HG02763 (cell line): ENCODE measurements around the gene COPB1.
"Not testable (repeated sequence)": the region's sequence is repeated elsewhere in the genome, so short reads cannot be mapped to it uniquely, and the experiment has no call there.

ENCODE experiments used
- ATAC-seq: cut with Tn5 transposase; IDR thresholded peaks from one replicate; pipeline ENCODE4 v1.9.1; 2021; ENCODE audit warnings: mild to moderate bottlenecking, moderate library complexity; ENCODE audit not compliant: unreplicated experiment

COPB1 gene, protein sequence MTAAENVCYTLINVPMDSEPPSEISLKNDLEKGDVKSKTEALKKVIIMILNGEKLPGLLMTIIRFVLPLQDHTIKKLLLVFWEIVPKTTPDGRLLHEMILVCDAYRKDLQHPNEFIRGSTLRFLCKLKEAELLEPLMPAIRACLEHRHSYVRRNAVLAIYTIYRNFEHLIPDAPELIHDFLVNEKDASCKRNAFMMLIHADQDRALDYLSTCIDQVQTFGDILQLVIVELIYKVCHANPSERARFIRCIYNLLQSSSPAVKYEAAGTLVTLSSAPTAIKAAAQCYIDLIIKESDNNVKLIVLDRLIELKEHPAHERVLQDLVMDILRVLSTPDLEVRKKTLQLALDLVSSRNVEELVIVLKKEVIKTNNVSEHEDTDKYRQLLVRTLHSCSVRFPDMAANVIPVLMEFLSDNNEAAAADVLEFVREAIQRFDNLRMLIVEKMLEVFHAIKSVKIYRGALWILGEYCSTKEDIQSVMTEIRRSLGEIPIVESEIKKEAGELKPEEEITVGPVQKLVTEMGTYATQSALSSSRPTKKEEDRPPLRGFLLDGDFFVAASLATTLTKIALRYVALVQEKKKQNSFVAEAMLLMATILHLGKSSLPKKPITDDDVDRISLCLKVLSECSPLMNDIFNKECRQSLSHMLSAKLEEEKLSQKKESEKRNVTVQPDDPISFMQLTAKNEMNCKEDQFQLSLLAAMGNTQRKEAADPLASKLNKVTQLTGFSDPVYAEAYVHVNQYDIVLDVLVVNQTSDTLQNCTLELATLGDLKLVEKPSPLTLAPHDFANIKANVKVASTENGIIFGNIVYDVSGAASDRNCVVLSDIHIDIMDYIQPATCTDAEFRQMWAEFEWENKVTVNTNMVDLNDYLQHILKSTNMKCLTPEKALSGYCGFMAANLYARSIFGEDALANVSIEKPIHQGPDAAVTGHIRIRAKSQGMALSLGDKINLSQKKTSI

DNA sequence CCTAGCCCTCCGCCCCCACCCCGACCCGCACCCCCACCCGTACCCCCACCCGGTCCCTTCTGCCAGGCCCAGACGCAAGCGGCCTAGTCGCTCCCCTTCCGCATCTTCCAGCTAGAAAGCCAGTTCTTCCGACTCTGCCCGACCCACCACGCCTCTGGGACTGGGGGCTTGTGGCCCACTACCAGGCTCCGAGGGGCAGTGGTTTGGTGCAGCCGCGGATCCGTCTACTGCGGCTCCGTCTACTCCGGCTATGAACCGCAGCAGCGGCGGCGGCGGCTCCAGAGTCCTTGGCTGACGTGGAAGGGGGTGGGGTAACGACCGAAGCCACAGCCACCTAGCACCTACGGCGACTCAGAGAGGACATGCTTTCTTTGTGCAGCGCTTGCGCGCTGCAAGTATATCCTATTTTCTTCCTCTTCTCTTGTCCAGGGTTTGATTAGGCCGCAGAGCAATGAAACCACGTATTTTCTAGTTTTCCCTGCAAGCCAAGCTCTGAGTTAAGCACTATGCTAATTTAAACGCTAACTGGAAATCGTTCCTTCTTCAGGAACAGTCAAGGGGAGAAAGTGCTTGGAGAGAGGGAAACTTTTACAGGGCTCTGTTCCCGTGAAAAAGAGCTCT lies at the start of gene COPB1:
Gene COPB1 (minus strand): TSS at position 252 of the 621 bp plus-strand sequence. CDS start 883 bp downstream, outside the sequence.
- peak; percentile 90 for ATAC-seq

DNA sequence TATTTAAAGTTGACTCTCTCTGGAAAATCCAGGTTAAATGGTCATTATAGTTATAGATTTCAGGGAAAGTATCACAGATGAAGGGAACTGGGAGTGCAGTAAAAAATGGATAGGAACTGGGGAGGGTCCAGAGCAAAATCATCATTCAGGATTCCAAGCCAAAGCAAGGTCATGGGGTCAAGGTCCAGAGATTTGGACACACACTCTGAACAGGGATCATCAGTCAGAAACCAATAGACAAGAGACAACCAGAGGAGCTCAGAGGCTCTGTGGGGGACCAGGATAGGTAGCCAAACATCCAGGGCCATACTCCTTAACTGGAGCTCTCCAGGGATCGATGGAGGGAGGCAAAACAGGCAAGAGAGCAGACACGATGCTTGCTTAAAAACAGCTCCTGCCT lies 47.8 kb upstream of the COPB1 start:
- ATAC-seq, result no peak

DNA sequence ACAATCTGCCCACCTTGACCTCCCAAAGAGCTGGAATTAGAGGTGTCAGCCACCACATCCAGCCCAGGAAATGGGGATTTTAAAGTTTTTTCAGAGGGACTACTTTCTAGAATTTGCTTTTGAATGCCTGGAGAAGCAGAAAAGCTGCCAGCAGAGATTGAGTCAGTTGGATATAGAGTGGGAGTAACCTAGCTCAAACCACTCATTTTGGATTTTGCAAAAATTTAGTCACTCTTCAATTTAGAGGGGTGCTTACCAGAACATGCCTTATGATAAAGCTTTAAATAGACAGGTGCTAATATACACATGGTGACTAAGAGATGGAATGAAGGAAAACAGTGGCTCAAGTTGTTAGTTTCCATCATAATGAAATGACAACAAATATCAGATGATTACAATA lies 47.1 kb upstream of the COPB1 start:
- no peak for ATAC-seq

DNA sequence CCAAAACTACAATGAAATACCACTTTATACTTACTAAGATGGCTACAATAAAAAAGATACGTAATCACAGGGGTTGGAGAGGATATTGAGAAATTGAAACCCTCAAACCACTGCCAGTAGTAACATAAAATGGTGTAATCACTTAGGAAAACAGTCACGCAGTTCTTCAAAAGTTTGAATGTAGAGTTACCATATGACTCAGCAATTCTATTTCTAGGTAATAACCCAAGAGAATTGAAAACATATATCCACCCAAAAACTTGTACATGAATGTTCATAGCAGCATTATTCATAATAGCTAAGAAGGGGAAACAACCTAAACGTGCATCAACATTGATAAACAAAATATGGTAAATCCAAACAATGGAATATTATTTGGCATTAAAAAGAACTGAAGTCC lies 45.0 kb upstream of the COPB1 start:
- peak; percentile 69 for ATAC-seq

DNA sequence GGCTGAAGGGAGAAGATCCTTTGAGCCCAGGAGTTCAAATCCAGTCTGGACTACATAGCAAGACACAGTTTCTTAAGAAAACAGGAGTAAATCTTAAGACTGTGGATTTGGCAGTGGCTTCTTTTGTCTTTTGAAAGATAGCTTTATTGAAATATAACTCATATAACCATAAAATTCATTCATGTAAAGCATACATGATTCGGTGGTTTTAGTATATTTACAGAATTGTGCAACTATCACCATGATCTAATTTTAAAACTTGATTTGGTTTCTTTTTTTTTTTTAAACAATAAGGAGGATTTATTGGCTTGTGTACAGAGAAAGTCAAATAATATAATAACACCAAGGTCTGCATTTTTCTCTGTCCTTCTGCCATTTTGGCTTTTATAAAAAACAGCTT lies 43.6 kb upstream of the COPB1 start:
- no peak for ATAC-seq

DNA sequence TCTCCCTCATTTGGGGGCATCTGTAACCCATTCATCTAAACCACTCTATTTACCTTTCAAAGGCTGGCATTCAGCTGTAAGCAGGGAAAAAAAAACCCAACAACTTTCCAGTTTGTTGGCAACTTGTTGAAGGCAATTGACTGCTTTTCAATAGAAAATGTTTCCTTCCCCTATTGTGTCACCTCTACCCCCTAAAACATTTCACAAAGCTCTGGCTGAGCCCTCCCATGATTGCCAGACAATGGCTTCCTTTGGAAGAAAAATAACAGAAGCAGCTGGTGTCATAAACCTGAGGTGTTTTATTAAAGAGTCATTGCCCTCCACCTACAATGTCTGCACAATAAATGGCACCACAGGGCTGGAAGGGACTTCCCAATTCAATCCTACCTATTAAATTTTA lies 42.7 kb upstream of the COPB1 start:
- ATAC-seq, result no peak

DNA sequence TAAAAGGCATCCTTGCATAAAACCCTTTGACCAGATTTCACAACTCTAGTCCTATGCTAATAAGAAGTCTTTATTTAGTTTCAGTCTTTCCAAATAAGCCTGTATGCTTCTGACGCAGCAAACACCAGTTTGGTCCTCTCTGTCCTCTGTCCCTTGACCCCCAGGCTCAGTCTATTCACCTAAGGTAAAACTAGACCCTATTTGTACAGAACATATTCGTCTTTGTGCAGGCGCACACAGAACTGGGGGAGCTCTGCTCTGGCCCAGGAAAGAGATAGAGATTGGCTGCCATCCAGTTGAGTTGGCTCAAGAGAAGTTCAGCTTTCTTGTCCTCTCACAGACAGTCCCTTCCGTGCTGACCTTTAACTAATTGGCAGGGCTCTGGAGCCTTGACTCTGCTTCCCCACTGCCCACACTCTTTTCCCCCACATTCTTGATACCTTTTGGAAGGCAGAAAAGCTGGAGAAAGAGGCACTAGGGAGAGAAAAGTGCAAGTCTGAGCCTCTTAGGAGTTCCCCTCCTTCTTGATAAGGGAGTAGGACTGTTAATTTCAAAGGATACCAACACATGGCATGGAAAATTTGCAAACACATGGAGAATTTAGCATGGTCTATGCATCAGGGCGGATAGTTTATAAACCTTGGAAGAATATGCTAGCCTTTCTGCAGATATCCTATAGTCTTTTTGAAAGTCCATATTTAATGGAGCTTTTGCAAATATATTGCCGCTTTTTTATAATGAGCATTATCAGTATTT lies 41.8 kb upstream of the COPB1 start:
- no peak for ATAC-seq

DNA sequence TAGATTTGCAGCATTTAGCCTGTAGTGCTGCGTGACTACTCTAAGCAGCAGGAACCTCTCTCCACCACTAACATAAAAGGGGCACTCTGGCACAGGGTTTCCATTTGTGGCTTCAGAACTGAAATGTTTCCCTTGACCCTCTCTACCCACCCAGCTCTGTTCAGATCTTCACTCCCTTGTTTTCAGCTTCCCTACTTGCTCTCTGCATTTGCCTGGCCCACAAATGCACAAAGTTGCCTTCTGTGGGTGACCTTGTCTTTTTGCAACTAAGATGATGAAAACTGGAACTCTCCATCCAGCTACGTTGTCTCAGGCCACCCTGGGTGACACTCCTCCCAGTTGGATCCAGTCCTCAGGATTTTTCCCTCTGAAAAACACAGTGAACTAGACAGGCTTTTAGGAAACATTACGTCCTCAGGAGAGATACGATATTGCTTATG lies 40.4 kb upstream of the COPB1 start:
- ATAC-seq, result no peak

DNA sequence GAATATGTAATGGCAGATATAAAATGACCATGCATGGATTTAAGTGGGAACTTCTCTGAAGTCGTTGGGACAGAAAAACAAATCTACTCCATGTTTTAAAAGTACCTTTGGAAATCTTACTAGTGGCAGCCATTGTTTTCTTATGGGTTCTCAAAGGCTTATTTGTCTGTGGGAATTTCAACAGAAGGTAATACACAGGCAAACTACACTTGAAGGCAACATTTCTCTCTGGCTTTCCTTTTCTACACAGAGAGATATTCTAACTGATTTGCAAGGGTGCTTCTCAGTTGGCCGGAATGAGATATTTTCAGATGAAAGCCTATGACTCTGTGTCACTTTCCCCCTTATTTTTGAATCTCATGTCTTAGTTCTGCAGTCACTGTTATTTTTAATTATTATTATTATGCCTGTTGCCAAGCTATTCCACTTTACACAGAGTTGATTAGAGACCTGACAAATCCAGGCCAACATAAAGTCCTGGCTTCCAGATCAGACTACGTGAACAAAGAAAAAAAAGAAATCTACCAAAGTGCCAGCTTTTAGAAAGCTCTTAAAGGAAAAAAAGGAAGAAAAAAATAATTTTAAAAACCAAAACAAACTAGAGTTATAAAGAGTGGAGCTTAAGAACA lies 39.4 kb upstream of the COPB1 start:
- ATAC-seq, result no peak

DNA sequence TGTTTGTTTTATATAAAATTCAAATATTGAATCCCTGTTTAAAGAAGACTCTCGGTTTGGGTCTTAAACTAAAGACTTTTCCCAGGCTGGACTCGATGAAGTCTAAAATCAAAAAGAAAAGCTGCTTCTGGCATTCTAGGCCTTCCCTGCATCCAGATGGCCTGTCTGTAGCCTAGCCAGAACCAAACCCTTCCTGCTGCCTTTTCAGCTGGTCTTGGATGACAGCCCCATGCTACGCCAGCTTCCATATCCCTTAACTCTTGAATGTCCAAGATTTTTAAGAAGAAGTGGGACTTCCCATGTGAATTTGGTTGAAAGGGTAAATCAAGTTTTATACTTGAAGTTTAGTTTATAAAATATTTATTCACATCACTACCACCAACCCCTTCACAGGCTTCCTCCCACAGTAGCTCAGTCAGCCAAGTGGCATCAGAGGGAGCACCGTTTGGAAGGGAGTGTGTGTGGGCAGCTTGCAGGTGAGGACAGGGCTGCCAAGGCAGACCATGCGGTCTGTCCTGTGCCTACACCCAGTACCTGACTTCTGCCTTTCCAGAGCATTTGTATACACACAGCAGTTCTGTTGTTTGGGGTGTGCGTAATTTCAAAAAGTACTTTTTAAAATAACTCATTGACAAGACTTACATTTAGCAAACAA lies 38.8 kb upstream of the COPB1 start:
- ATAC-seq, result no peak

DNA sequence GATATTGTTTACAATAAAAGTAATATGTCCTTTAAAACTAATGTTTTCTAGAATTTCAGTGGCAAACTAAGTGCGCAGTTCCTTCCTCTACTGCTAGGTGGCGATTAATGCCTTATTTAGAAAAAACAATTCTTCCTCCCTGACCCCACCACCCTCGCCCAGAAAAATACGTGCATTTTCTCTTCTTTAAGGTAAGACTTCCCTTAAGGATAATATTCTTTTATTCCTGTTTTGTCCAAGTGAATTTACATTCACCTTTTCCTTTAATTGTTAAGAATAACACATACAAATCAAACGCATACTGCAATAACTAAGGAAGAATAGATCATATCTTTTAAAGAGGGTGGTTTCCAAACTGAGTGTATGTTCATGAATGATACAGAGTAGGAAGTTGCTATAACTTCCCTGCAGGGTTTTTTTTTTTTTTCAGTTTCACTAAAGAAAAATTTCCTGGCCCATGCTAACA lies 37.6 kb upstream of the COPB1 start:
- peak; percentile 62 for ATAC-seq

DNA sequence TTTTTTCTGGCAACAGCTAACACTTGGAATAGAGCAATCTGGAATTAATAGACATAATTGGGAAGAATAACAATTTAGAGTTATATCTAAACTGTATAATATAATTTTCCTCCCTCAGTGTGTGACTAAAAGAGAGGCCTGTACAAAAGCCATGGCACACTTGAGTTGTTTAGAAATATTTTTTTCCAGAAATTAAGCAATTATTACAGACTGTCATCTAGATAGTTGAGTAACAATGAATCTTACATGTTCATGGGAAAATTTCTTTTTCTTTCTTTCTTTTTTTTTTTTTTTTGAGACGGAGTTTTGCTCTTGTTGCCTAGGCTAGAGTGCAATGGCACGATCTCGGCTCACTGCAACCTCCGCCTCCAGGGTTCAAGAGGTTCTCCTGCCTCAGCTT lies 35.6 kb upstream of the COPB1 start:
- not testable (repeated sequence) for ATAC-seq

DNA sequence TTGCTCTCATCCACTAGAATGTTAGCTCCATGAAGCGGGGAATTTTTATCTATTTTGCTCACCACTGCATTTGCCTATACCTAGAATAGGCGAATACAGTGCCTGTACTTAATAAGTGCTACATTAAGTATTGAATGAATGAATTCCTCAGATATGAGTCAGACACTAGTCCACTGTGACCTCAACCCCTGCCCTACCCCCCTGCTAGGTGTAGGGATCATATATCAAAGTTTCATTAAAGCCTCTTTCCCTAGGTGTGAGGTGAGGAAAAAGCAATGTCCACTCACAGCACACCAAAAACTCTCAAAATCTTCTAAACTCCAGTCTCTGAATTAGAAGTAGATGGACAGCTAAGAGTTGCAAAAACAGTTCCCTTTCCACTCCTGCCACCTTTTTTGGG lies 30.3 kb upstream of the COPB1 start:
- no peak for ATAC-seq

DNA sequence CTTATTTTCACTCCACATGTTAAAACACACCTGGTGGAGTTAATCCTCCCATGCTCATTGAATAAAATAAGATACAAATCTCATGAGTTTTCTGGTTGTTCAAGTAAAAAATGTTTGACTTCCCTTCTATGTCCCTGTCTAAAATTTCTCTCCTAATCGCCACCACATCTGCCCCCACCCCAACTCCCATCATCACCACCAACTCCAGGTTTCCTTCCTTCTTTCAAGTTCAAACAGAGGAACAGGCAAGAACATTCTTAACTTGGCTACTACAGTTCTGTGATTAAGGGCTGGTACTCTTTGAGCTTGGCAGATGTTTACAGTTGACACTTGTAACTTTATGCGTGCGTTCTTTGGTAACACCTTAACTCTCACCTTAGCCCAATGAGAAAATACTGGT lies 29.7 kb upstream of the COPB1 start:
- no peak for ATAC-seq

DNA sequence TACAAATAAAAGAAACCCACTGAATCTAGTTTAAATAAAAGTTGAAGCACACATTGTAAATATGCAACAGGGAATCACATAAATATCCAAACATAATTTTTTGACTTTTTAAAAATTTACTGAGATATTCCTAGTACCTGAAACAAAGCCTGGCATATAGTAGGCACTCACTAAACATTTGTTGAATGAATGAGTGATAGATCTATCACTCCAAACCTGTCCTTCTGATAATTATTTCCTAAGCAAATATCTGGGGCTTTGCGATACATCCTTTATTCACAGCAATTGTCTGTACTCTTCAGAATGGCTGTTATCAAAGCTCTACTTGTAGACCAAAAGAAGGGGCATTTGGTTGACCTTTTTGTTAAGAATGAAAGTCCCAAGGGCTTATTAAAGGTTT lies 23.2 kb upstream of the COPB1 start:
- ATAC-seq, result no peak

DNA sequence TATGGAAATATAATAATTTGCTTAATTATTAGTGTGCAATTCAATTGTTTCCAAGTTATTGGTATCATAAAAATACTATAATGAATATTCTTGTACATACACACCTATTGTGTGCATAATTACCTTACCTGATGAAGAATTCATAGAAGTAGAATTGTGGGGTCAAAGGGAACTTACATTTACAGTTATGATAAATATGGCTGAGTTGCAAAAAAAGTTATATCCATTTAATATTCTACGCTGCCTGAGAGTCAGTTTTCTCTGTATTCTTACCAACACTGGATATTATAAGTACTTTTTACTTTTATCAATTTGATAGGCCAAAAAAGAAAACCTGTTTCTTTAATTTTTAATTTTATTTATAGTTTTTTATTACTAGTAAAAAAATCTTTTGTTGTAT lies 22.6 kb upstream of the COPB1 start:
- ATAC-seq, result no peak

DNA sequence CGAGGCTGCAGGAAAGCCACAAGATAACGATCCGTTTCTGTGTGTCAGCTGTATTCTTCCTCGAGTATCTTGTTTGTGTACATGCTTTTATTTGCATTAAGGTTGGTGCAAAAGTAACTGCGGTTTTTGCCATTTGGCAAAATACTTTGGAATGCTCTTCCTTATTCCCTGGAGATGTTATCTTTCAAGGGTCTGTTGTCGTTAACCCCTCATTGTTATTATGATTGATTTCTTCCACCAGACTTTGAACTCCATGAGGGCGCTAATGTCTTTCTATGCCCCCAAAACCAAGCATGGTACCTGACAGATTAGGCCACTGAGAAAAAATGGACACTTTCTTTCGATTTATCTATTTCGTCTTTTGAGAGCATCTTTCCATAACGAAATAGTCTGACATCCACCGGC lies 21.1 kb upstream of the COPB1 start:
- ATAC-seq, result no peak

DNA sequence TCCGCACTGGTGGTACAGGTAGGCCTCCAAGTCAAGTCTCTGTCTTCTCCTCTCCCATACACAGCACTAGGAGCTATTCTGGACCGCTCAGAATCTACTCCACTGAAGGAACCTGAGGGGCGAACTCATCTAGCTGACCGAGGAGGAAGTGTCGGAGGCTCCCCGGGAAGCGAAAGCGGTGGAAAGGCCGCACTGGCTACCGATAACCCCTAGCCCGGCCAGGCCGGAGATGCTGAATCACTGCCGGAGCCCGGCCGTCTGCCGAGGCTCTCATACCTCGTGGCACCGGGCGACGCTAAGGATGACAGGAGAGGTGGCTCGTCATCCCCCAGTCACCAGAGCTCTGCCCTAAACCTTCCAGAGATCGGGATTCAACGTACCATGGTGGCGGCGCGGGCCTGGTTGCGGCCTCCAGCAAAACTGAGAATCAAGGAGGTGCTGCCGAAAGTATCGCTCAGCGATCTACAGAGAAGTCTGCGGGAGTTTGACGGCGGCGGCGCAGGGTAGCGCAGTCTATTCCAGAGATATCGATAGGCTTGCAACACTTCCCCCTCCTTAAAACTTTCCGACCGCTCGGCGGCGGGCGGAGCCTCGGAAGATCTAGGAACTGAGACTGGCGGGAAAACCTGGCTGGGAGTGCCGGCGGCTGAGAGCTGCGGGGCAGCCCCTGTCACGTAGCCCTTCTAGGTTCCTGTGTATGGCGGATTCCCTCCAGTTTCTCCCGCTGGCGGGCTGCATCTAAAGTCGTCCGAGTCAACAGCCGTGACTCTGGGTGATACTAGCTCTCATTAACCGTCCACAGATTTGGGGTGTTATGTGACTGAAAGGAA lies 20.5 kb upstream of the COPB1 start, which contains the start of gene PSMA1:
Gene PSMA1 (minus strand): TSS at position 470 of the 830 bp plus-strand sequence. CDS start 87 bp downstream, at position 383.
- ATAC-seq, result peak; percentile 90

DNA sequence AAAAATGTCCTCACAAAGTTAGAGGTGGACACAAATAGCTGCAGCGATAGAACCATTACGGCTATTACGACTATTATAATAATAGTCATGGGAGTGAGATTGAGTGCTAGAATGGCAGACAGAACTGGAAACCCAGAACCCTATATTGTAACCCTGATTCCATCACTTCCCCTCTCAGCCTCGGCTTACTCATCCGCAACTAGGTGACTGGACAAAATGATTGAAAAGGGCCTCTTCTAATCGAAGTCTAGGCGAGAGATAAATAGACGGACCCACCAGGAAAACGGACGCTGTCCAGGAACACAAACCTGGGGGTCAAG lies 19.9 kb upstream of the COPB1 start:
- ATAC-seq, result no peak
